GM18519 (cell line): ENCODE results near the gene DDIAS.
"Not testable (repeated sequence)": the region's sequence is repeated elsewhere in the genome, so short reads cannot be mapped to it uniquely, and the experiment has no call there.

Experiments used
- ATAC-seq: cut with Tn5 transposase; IDR thresholded peaks from one replicate; pipeline ENCODE4 v1.9.1; 2021; ENCODE audit warnings: mild to moderate bottlenecking, moderate library complexity; ENCODE audit not compliant: unreplicated experiment, low FRiP score

The DDIAS gene

DNA sequence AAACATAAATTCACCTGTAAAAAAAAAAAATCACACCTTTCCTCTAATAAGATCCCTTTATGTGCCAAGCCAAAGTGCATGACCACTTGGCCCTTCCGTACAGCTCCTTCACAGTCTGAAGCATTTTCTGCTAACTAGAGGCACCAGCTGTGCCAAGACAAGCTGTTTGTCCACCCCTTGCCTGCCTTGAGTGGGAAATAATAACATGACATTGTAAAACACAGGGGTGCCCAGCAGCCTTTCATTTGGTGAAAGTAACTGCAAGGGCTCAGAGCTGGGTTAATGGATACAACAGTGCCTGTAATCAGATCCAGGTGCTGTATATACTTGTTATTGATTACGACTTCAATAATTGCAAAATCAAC is 59.2 kb downstream of the DDIAS start:
- no peak for ATAC-seq

DNA sequence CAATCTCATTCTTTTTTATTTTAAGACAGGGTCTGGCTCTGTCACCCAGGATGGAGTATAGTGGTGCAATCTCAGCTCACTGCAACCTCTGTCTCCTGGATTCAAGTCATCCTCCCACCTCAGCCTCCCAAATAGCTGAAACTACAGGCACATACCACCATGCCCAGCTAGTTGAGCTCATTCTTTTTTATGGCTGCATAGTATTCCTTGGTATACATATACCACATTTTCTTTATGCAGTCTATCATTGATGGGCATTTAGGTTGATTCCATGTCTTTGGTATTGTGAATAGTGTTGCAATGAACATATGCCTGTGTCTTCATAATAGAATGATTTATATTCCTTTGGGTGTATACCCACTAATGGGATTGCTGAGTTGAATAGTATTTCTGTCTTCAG is 60.5 kb downstream of the DDIAS start:
- ATAC-seq = not testable (repeated sequence)

DNA sequence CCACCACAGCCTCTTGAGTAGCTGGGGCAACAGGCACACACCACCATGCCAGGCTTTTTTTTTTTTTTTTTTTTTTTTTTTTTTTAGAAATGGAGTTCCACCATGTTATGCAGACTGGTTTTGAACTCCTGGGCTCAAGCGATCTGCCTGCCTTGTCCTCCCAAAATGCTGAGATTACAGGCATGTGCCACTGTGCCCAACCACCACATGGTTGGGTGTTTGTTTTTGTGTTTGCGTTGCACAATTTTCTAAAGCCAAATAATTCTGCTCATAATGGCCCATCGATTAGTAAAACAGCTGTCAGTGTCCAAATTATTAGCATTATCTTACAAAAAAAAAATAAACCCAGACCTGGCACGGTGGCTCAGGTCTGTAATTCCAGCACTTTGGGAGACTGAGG is 65.8 kb downstream of the DDIAS start:
- ATAC-seq = no peak

DNA sequence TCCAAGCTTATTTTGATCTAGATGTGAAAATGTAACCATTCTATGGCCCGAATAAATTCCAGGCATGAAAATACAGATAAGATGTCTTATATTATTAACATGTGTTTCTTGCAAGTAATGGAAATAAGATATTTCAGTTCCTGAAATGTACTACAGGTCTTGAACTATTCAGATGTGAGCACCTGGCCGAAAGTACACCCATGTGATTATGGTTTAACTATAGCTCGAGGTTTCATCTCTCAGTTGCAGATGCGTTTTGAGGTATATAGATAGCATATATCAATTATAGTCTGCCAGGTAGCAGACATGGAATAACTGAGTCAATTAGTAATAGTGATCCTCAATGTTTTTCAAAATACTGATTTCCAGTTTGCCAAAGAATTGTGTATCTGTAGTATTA is 68.3 kb downstream of the DDIAS start:
- peak; percentile 98 for ATAC-seq

DNA sequence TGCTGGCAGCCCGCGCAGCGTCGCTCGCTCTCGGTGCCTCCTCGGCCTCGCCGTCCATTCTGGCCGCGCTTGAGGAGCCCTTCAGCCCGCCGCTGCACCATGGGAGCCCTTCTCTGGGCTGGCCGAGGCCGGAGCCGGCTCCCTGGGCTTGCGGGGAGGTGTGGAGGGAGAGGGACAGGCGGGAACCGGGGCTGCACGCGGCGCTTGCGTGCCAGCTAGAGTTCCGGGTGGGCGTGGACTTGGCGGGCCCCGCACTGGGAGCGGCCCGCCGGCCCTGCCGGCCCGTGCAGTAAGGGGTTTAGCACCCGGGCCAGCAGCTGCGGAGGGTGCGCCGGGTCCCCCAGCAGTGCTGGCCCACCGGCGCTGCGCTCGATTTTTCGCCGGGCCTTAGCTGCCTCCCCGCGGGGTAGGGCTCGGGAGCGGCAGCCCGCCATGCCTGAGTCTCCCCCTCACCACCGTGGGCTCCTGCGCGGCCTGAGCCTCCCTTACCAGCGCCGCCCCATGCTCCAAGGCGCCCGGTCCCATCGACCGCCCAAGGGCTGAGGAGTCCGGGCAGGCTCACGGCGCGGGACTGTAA is 69.1 kb downstream of the DDIAS start:
- ATAC-seq = not testable (repeated sequence)

DNA sequence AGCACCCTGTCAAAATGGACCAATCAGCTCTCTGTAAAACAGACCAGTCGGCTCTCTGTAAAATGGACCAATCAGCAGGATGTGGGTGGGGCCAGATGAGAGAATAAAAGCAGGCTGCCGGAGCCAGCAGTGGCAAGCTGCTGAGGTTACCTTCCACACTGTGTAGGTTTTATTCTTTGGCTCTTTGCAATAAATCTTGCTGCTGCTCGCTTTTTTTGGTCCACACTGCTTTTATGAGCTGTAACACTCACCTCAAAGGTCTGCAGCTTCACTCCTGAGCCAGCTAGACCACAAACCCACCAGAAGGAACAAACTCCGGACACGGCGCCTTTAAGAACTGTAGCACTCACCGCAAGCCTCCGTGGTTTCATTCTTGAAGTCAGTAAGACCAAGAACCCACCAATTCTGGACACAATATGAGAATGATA is 70.0 kb downstream of the DDIAS start:
- not testable (repeated sequence) for ATAC-seq

DNA sequence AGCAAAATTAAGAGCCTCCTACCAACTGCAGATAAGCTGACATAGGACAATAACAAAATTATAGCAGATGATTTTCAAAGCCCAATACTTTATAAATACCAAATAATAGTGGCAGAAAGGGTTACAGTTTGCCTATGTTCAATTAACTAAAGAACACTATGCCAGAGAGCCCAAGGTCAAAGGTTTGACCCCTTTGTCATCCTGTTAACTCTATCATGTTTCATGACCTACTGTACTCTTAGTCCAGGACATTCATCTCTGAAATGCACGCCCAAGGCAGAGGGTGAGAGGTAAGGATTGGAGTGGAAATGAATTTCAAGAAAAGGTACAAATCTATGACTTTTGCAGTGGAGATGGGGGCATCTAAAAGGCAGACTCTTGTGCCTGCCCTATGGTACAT is 70.6 kb downstream of the DDIAS start:
- ATAC-seq = no peak

DNA sequence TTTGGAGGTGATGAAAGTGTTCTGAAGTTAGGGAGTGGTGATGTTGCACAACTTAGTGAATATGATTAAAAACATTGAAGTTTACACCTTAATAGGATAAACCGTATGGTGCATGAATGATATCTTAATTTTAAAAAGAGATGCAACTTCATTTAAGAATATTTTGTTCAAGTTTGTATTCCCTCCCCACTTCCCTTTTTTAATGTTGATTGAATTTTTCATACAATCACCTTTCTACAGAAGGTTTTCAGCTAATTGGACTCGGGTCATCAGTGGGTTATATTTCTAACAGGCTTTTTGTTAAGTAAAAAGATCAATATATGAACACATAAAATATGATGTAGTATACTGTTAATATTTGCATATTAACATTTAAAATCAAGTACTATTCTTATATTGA is 72.6 kb downstream of the DDIAS start:
- ATAC-seq = no peak

DNA sequence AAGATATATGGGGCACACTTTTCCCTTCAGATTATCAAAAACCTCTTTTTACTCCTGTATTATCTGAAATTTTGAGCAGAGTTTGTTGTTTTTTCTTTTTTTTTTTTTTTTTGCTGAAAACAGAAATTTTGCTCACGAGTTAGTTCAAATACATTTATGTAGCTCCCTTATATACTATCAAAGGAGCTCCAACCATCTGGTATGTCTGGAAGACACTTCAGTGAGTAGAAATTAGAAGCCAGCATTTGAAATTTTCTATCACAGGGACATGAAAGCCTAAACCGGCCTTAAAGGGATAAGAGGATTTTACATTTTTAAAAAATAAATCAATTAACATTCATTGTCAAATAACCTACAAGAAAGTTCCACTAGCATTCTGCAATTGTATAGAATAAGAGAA is 73.3 kb downstream of the DDIAS start:
- ATAC-seq = no peak

DNA sequence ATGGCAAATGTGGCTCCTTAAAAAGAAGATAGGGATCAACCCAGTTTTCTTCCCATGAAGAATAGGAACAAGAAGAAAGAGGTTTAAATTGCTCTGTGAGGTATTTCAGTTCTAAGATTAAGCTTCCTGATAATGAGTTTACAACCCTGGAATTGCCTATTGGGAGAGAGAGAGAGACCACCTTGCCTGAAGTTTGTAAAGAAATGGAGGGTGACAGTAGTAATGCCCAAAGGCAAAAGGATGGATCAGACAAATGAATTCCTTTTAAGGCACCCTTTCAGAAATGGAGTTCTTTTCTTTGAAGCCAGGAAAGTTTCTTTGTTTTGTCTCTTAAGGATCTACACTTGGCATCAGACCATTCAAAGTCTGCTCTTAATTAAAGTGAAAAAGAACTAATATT is 74.3 kb downstream of the DDIAS start:
- ATAC-seq = no peak

DNA sequence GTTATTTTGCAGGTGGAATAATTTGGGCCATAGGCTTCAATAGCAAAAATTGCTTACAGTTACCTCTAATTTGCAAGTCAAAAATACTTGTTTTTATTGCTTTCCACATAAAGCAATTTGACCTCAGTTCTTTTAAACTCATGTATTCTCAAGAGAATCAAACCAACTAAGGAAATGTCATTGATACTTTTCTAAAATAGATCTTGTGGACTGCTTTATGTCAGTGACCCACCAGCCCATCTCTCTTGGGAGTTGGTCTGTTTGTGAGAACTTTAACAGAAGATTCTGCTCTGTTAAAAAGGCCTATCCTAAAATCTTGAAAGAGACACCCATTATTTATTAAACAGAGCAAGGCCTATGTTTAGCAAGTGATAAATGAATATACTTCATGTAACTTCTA is 75.2 kb downstream of the DDIAS start:
- no peak for ATAC-seq

DNA sequence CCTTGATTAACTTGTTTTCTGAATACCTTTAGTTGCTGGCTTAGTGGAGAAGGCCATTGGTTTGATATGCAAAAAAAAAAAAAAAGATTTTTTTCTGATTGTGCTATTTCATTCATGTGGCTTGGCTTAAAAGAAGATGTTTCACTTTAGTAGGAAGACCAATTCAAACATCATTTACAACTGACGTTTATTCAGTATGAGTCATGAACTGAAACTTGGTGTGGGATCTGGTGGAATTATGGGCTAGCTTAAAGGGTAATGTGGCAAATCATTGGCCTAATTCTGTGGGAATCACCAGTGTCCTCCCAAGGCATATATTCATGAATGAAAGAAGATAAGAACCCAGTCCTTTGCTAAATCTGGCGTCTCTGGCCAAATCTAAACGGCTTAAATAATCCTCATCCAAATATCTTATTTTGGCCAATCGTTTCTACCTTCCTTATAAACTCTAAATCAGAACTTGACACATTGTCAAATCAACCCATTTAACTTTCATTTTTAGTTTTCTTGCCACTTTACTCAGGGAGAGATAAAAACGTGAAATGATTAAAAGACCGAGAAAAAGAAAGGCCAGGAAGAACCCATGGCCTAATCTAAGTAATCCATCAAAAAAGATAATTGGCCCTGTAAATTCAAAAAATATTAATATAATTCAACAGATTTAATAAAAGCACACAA is 77.0 kb downstream of the DDIAS start:
- peak; percentile 42 for ATAC-seq

DNA sequence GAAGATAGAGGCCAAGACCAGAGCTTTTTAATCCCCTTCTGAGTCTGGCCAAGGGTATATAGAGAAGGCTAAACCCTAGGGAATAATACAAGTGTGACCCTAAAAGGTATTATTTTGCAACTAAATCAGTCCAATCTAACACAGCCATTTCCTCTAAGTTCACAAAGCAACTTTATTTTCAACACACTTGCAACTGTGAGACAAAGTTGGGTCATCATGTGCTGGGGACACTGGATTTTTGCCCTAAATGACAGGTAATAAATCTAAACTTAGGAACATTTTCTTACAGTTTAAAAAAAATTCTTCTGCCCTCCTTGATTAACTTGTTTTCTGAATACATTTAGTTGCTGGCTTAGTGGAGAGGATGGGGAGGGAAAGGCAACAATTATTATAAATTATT is 78.3 kb downstream of the DDIAS start:
- ATAC-seq = no peak

DNA sequence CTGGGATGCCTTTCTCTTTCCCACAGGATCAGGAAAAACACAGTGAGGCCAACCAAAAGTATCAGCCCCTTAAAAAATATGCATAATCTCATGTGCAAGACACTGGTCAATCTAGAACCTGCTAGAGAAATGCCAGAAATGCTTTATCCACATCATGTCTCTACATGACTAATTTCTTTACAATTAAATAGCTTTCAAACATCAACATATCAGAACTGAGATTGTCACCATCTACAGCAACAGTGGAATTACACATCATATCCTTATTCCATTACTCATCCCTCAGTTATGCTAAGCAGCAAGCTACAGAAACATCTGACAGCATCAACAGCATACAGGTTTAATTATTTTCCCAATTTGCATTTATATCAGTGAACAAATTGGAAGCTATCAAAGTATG is 78.8 kb downstream of the DDIAS start:
- no peak for ATAC-seq

DNA sequence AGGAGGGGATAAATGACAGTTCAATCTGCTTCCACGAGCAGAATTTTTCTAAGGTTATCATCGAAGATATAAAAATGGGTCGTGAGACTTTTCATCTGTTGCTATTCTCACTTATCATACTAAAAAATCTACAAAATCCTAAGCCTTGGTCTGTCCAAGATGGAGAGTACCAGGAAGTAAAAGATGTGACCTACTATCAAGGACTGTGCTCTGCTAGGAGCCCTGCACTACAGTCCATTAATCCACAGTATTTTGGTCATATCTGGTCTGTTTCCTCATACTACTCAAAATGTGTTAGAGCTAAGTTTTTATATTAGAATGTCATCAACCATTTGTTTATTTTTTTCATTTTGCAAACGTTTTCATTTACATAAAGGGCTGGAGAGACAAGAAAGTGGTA is 79.4 kb downstream of the DDIAS start:
- no peak for ATAC-seq

DNA sequence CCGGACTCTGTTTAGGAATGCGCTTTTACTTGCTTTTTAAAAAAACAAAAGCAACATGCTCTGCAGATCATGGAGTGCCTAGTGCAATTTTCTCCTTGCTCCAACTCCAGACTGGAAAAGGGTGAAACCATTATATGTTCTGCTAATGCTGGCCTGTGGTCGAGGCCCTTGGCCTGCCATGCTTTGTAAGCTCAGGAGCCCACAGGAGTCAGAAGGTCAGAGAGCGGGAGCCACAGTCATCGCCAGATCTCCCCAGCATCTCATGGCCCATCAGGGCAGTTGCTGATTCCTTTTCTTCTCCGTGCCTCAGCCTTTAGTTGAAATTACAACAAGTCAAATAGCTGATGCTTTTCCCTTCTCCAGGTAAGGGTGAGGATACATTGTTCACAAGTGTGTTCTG is 80.3 kb downstream of the DDIAS start:
- ATAC-seq = no peak
